IMR-90 (cell line): ENCODE results near the gene GNAO1. TPM values are rescaled to one million over a fixed set of nuclear protein-coding genes. Genes with fewer than 3 reads are reported as not detected.

Experiments
- ATAC-seq: fragments of 200-7000 bp; cut with Tn5 transposase; 2 replicates; pipeline ENCODE4 v1.9.1; 2020; ENCODE audit warnings: low read depth, mild to moderate bottlenecking, moderate library complexity
- BruUV-seq: library from RNA; stranded (reverse); fragments of 400-500 nt; replicated peaks from 2 replicates; lab custom pipeline; 2021; lab: Mats Ljungman, UMichigan
- CTCF ChIA-PET: fragments of 300-600 bp; formaldehyde crosslinking; extraction: SDS; loops from one replicate; lab custom pipeline; 2021; ENCODE audit warnings: antibody characterized with exemption; lab: Yijun Ruan, JAX
- POLR2A ChIA-PET: fragments of 300-600 bp; sonication (Branson Sonifier 250); formaldehyde crosslinking; loops from one replicate; lab custom pipeline; 2022; ENCODE audit warnings: antibody characterized with exemption; ENCODE audit not compliant: unreplicated experiment; lab: Charles Lee
- DNase-seq: peaks from one replicate; pipeline ENCODE4 v3.0.0; 2013
- H2AFZ ChIP-seq: replicated peaks from 2 replicates; pipeline ENCODE3; 2013; ENCODE audit warnings: low read length, mild to moderate bottlenecking; ENCODE audit not compliant: poor library complexity
- H2AK5ac ChIP-seq: 2 replicates; pipeline ENCODE4 v1.6.1; 2013; ENCODE audit warnings: low read depth, low read length, inconsistent platforms
- H2AK9ac ChIP-seq: replicated peaks from 2 replicates; pipeline ENCODE3; 2013; ENCODE audit warnings: mild to moderate bottlenecking, low read depth, low read length, moderate library complexity; ENCODE audit not compliant: poor library complexity
- H2BK120ac ChIP-seq: 2 replicates; pipeline ENCODE4 v1.6.1; 2013; ENCODE audit warnings: low read depth, low read length, inconsistent platforms
- H2BK15ac ChIP-seq: 3 replicates; pipeline ENCODE4 v1.6.1; 2013; ENCODE audit warnings: low read depth, low read length, inconsistent platforms
- H2BK20ac ChIP-seq: 2 replicates; pipeline ENCODE4 v1.6.1; 2013; ENCODE audit warnings: low read depth, mild to moderate bottlenecking, inconsistent platforms, low read length, moderate library complexity
- H2BK5ac ChIP-seq: 2 replicates; pipeline ENCODE4 v1.6.1; 2013; ENCODE audit warnings: mild to moderate bottlenecking, low read depth, low read length, inconsistent platforms; ENCODE audit not compliant: poor library complexity, severe bottlenecking
- H3K14ac ChIP-seq: replicated peaks from 2 replicates; pipeline ENCODE4 v1.6.1; 2013; ENCODE audit warnings: low read depth, low read length, inconsistent platforms
- H3K18ac ChIP-seq: 2 replicates; pipeline ENCODE4 v1.6.1; 2013; ENCODE audit warnings: low read depth, low read length, control low read depth
- H3K23ac ChIP-seq: 2 replicates; pipeline ENCODE4 v1.6.1; 2013; ENCODE audit warnings: low read depth, low read length, inconsistent platforms
- H3K27ac ChIP-seq: 2 replicates; pipeline ENCODE4 v1.5.1; 2013; ENCODE audit warnings: mild to moderate bottlenecking, control low read depth, low read length; ENCODE audit not compliant: insufficient read depth
- H3K27me3 ChIP-seq: 2 replicates; pipeline ENCODE4 v1.6.1; 2013; ENCODE audit warnings: low read length; ENCODE audit not compliant: control insufficient read depth, insufficient read depth
- H3K36me3 ChIP-seq: 2 replicates; pipeline ENCODE4 v1.6.1; 2013; ENCODE audit warnings: low read length, mixed read lengths; ENCODE audit not compliant: control insufficient read depth, insufficient read depth
- H3K4ac ChIP-seq: 2 replicates; pipeline ENCODE4 v1.6.1; 2013; ENCODE audit warnings: low read depth, low read length, inconsistent platforms
- H3K4me1 ChIP-seq: 2 replicates; pipeline ENCODE4 v1.6.1; 2013; ENCODE audit warnings: low read length, mixed read lengths; ENCODE audit not compliant: control insufficient read depth, insufficient read depth
- H3K4me2 ChIP-seq: 2 replicates; pipeline ENCODE4 v1.6.1; 2013; ENCODE audit warnings: low read depth, mild to moderate bottlenecking, control low read depth, low read length, moderate library complexity
- H3K4me3 ChIP-seq: 2 replicates; pipeline ENCODE4 v1.5.1; 2013; ENCODE audit warnings: low read depth, mild to moderate bottlenecking, control low read depth, low read length, moderate library complexity; ENCODE audit not compliant: insufficient read depth
- H3K56ac ChIP-seq: 2 replicates; pipeline ENCODE4 v1.6.1; 2013; ENCODE audit warnings: low read length, inconsistent platforms; ENCODE audit not compliant: insufficient read depth; ENCODE audit errors: extremely low read depth
- H3K79me1 ChIP-seq, 2 experiments: 2 replicates each; pipeline ENCODE4 v1.6.1; 2013; ENCODE audit warnings: low read length in 2 of 2, inconsistent platforms in 1 of 2, low read depth in 1 of 2
- H3K9ac ChIP-seq: 2 replicates; pipeline ENCODE4 v1.6.1; 2013; ENCODE audit warnings: low read depth, low read length, control low read depth
- H3K9me1 ChIP-seq: 2 replicates; pipeline ENCODE4 v1.6.1; 2013; ENCODE audit warnings: low read length, inconsistent platforms; ENCODE audit not compliant: insufficient read depth
- H3K9me3 ChIP-seq: 2 replicates; pipeline ENCODE4 v1.6.1; 2013; ENCODE audit warnings: low read length; ENCODE audit not compliant: control insufficient read depth, insufficient read depth
- H4K20me1 ChIP-seq: 2 replicates; pipeline ENCODE4 v1.6.1; 2013; ENCODE audit warnings: low read length, inconsistent platforms; ENCODE audit not compliant: insufficient read depth
- H4K5ac ChIP-seq: 2 replicates; pipeline ENCODE4 v1.6.1; 2013; ENCODE audit warnings: mild to moderate bottlenecking, low read depth, low read length, control low read depth
- H4K8ac ChIP-seq, 2 experiments: 2 replicates each; pipeline ENCODE4 v1.6.1; 2013; ENCODE audit warnings: low read depth in 2 of 2, low read length in 2 of 2, control low read depth in 1 of 2, inconsistent platforms in 1 of 2
- H4K91ac ChIP-seq: 2 replicates; pipeline ENCODE4 v1.6.1; 2013; ENCODE audit warnings: low read depth, low read length, inconsistent platforms; ENCODE audit not compliant: insufficient read depth
- RAD21 ChIP-seq: IDR thresholded peaks from 2 replicates; pipeline ENCODE4 v1.6.1; 2012; ENCODE audit warnings: low read length, improper control_type of control experiment
- SMC3 ChIP-seq: fragments of 150-350 bp; IDR thresholded peaks from 2 replicates; pipeline ENCODE4 v1.6.1; 2016; ENCODE audit warnings: low read depth, mild to moderate bottlenecking, antibody characterized with exemption, low read length, moderate library complexity
- dilution Hi-C: fragments of 300-500 bp; cut with HindIII; formaldehyde crosslinking; loops from one replicate; pipeline ENCODE4 v1.14.3; 2018; ENCODE audit warnings: low sequenced_read_pairs; ENCODE audit not compliant: unreplicated experiment
- in situ Hi-C: fragments of 300-500 bp; cut with MboI; formaldehyde crosslinking; loops from 3 replicates; pipeline ENCODE4 v1.14.3; 2019; ENCODE audit warnings: low sequenced_read_pairs, inconsistent platforms, mixed read lengths
- intact Hi-C: fragments of 100-400 bp; cut with micrococcal nuclease; formaldehyde crosslinking; loops from 2 replicates; pipeline ENCODE4 v1.10.0; 2022
- polyA plus RNA-seq, 3 experiments: library from polyadenylated mRNA; depleted of rRNA; stranded (reverse); fragments of >200 nt; gene quantifications; 2 replicates each; pipeline ENCODE4 v1.2.3, GENCODE V29; 2012; ENCODE audit warnings: low replicate concordance in 1 of 3
- total RNA-seq: library from RNA; depleted of rRNA; stranded (reverse); fragments of >200 nt; gene quantifications from 2 replicates; pipeline ENCODE4 v1.2.3, GENCODE V29; 2012

Gene GNAO1
- total and polyA plus RNA-seq, 2 of the 4 experiments (the other 2 are of a cell fraction), result under 0.01 to 0.07 TPM

DNA sequence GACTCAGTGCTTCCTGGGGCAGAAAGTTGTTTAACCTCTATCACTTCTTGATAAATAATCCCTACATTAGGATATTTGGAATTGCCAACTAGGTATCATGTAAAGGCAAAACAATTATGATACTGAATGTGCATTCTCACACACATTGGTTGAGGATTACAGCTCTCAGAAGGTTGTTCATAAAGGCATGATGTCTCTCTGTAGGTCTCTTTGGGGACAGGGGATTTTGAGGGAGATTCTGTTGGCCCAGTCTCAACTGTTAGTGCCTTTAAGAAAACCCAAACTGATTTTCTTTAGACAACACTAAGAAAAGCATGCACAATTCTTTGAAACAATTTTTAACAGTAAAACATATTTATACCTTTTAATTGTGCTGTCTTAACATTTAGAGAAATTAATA lies 56.5 kb downstream of the GNAO1 start:
- in situ Hi-C loops, result no loop called here
- no TSS peak for BruUV-seq

More for the DNA sequence above, 56.5 kb downstream of the GNAO1 start:
- Histone ChIP-seq H3K14ac (no peak overlapping the region), H3K27ac (no peak overlapping the region), H2AFZ (no peak overlapping the region), H2AK5ac (no peak overlapping the region), H3K9me3 (no peaks in the 10 kb centered on the region), H3K36me3 (no peaks in the 10 kb centered on the region), H3K9me1 (no peaks in the 10 kb centered on the region), H2BK20ac (no peak overlapping the region), H3K9ac (no peak overlapping the region), H3K79me1 (no peaks in the 10 kb centered on the region), H3K4me2 (no peak overlapping the region), H3K23ac (no peak overlapping the region), H3K4me3 (no peak overlapping the region), H2AK9ac (no peak overlapping the region), H2BK5ac (no peak overlapping the region), H2BK120ac (no peak overlapping the region), H3K18ac (no peak overlapping the region), H3K4me1 (0 out of 2 replicates have a peak, but pooled peaks cover 1% of the 10 kb centered on the region), H4K5ac (no peak overlapping the region), H3K27me3 (peaks cover 6% of the 10 kb centered on the region), H3K56ac (no peak overlapping the region), H4K20me1 (no peaks in the 10 kb centered on the region), H4K91ac (no peak overlapping the region), H2BK15ac (no peak overlapping the region), H4K8ac (no peak overlapping the region), H3K4ac (no peak overlapping the region)
- ATAC-seq (no peak), DNase-seq (no peak)
- TF ChIP-seq RAD21, result no peak
- no peak for TF ChIP-seq SMC3
- dilution Hi-C loops (no loop called here), intact Hi-C loops (no loop called here)
- POLR2A ChIA-PET, result no interaction called here
- CTCF ChIA-PET, result no interaction called here
